ENCODE measurements around the gene KNDC1.
"Not testable (repeated sequence)": the region's sequence is repeated elsewhere in the genome, so short reads cannot be mapped to it uniquely, and the experiment has no call there.

Gene KNDC1

DNA sequence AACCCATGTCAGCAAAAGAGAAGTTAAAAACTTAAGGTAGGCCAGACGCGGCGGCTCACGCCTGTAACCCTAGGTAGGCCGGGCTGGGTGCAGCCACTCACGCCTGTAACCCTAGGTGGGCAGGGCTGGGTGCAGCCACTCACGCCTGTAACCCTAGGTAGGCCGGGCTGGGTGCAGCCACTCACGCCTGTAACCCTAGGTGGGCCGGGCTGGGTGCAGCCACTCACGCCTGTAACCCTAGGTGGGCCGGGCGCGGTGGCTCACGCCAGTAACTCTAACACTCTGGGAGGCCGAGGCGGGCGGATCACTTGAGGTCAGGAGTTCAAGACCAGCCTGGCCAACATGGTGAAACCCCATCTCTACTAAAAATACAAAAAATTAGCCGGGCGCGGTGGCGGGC lies 61.7 kb downstream of the KNDC1 start:
- DNase-seq (ENCODE audit: low read depth): not testable (repeated sequence)

- no peak for DNase-seq (ENCODE audit: low read depth)
Observed at GRCh38 chr10:133224076-133224475, 64.1 kb downstream of the KNDC1 start.

GRCh38 chr10:133224756-133225372 lies 64.8 kb downstream of the KNDC1 start:
- DNase-seq (ENCODE audit: low read depth): no peak

GRCh38 chr10:133225707-133226191 lies 65.7 kb downstream of the KNDC1 start:
- no peak for DNase-seq (ENCODE audit: low read depth)

- no peak for DNase-seq (ENCODE audit: low read depth)
Observed at GRCh38 chr10:133226251-133226808, 66.3 kb downstream of the KNDC1 start.

GRCh38 chr10:133227256-133227655 lies 67.2 kb downstream of the KNDC1 start:
- no peak for DNase-seq (ENCODE audit: low read depth)

GRCh38 chr10:133229265-133230043 lies 69.4 kb downstream of the KNDC1 start:
- no peak for DNase-seq (ENCODE audit: low read depth)

GRCh38 chr10:133230044-133230361 lies 70.0 kb downstream of the KNDC1 start, which contains the start of gene UTF1:
Gene UTF1, plus strand, starts transcription at chr10:133230217. Its CDS starts 72 bp downstream, at chr10:133230289.
- no peak for DNase-seq (ENCODE audit: low read depth)

GRCh38 chr10:133230387-133231195 lies 70.6 kb downstream of the KNDC1 start:
- DNase-seq (ENCODE audit: low read depth): no peak

- no peak for DNase-seq (ENCODE audit: low read depth)
Observed at GRCh38 chr10:133231244-133231945, 71.4 kb downstream of the KNDC1 start.

GRCh38 chr10:133231946-133232574 lies 72.0 kb downstream of the KNDC1 start:
- DNase-seq (ENCODE audit: low read depth): no peak

GRCh38 chr10:133234796-133235195 lies 74.8 kb downstream of the KNDC1 start:
- not testable (repeated sequence) for DNase-seq (ENCODE audit: low read depth)

DNA sequence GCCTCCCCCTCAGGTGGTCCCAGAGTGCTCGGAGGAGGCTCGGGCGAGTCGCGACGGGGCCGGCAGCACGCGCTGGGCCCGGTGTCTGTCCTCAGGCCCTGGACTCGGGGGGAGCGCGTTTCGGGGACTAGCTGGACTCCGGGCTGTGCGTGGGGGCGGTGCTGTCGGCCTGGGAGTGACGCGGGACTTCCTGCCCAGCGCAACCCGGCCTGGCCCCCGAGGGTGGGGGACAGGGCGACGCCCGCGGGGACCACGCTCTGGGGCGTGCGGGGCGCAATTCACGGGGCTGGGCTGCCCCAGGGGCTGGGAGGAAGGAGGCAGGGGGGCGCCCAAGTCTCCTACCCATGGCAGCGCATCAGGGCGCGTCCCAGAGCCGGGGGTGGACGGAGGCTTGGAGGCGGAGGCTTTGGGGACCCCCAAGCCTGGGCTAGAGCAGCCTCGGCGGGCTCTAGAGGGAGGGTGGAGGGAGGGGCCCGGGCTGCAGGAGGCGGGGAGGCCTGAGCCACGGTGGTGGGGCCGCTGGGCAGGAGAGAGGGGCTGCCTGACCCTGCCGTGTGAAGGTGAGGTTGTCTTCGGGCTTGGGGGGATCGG lies 75.3 kb downstream of the KNDC1 start:
- DNase-seq (ENCODE audit: low read depth): no peak

GRCh38 chr10:133235932-133236331 lies 75.9 kb downstream of the KNDC1 start:
- no peak for DNase-seq (ENCODE audit: low read depth)

DNA sequence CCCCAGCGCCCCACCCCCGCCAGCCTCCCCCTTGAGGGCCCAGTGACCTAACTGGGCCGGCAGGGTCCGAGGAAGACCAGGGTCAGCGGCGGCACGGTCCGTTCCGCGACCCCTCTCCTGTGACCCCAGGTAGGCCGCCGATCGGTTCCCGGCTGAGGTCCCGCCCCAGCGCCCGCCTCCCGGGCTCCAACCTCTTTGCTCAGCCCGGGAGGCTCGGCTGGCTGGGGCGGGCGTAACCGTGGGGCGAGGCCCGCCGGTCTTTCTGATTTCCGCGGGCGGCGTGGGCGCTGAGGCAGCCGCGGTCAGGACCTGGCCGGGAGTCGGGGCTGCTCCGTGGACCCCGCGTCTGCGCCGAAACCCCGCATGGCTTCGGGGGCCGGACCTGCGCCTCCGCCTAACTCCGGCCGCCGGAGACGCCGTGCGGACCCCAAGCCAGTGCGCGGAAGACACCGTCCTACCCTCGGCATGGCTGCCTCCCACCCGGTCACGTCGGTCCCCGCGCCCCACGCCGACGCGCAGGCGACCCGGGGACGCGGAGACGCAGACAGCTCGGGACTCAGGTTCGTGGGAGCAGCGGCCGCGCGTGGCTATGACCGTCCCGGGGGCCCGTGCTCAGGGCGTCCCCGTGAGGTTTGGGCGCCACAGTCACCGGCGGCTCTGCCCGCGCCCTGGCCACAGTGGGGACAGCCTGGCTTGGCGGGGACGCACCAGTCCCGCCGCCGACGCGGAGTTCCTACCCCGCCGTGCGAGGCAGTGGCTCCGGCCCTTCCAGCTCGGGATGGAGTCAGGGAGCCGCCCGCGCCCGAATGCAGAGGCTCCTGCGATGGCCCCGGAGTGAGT lies 76.6 kb downstream of the KNDC1 start:
- DNase-seq (ENCODE audit: low read depth): no peak

- no peak for DNase-seq (ENCODE audit: low read depth)
Observed at GRCh38 chr10:133237241-133237587, 77.2 kb downstream of the KNDC1 start.

DNA sequence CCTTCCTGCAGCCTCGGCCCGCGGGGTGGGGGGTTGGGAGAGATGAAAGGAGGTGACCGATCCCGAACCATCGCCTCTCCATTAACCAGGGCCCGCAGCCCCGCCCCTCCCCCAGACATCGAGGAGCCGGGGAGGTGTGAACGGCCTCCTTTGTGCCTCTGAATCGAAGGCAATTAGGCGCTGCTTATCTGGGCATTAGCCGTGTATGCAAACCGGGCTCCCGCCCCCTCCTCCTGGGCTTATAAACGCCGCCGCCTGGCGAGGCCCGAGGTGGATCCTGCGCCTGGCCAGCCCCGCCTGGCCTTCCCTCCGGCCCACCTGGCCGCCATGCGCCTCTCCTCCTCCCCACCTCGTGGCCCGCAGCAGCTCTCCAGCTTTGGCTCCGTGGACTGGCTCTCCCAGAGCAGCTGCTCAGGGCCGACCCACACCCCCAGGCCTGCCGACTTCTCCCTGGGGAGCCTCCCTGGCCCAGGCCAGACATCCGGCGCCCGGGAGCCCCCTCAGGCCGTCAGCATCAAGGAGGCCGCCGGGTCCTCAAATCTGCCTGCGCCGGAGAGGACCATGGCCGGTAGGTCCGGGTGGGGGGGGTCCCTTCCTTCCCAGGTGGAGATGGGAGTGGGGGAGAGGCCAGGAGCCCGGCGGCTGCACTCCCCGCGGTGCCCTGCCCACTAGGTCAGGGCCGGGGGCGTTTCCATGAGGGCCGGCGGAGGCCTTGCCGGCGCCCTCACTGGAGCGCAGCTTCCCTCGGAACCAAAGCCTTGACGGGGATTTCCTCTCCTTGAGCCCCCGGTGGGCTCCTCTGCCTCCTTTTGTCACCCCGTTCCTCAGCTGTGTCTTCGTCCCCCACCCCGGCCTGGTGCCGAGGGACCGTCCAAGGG lies 77.8 kb downstream of the KNDC1 start, which contains the start of gene VENTX:
VENTX (plus strand) TSS at position 268 of the 878 bp plus-strand sequence; CDS start at position 328, 60 bp downstream.
- no peak for DNase-seq (ENCODE audit: low read depth)

- no peak for DNase-seq (ENCODE audit: low read depth)
Observed at GRCh38 chr10:133238466-133238804, 78.4 kb downstream of the KNDC1 start.

DNA sequence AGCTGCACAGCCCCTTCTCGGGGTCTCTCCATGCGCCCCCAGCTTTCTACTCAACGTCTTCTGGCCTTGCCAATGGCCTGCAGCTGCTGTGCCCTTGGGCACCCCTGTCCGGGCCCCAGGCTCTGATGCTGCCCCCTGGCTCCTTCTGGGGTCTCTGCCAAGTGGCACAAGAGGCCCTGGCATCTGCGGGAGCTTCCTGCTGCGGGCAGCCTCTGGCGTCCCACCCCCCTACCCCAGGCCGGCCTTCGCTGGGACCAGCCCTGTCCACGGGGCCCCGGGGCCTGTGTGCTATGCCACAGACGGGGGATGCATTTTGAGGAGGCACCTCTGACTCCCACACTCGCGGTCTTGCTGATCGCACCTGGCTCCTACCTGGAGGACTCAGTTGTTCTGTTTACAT lies 80.0 kb downstream of the KNDC1 start:
- DNase-seq (ENCODE audit: low read depth): no peak

All from non-pigmented ciliary epithelial cell (primary cell).